Measurements from ENCODE around the gene ZNF598.
A peak's percentile ranks its signal among the peaks of the same experiment; 100 is the strongest.

ZNF598 gene

DNA sequence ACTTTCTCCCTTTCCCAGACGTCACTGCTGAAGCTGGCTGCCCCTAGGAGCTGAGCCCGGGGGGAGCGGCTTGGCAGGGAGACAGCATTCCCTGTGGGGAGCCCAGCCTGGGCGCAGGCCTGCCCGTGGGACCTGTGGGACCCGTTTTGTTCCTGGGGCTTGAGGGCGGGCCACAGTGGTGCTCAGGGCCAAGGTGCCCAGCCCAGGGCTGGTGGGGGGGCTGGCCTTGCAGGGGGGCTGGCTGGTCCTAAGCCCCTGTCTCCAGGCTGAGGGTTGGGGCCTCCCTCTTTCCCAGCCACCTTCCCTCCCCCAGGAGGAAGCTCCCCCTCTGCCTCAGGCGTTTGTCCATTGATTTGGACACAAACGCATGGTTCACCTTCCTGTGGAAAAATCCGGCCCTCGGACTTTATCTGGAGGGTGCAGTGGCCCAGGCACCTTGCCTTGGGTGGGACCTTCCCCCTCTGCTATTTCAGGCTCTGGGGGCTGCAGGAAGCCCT is 21.5 kb upstream of the ZNF598 start:
- peaks cover 43% of the 10 kb centered on the region for H3K4me1 ChIP-seq (ENCODE audit: insufficient read depth, low read length)
- H3K36me3 ChIP-seq (ENCODE audit: insufficient read depth, low read length): no peaks in the 10 kb centered on the region
- no peaks in the 10 kb centered on the region for H3K27me3 ChIP-seq (ENCODE audit: control insufficient read depth in 1 of 2, insufficient read depth in 2 of 2, low read length in 2 of 2)
- H3K27ac ChIP-seq (ENCODE audit: low read depth, low read length): no peak overlapping the region
- H3K4me3 ChIP-seq (ENCODE audit: low read depth in 1 of 2, low read length in 2 of 2): no peak overlapping the region
- no peak overlapping the region for H3K9ac ChIP-seq (ENCODE audit: low read length)
- H3K9me3 ChIP-seq (ENCODE audit: low read length): no peaks in the 10 kb centered on the region

DNA sequence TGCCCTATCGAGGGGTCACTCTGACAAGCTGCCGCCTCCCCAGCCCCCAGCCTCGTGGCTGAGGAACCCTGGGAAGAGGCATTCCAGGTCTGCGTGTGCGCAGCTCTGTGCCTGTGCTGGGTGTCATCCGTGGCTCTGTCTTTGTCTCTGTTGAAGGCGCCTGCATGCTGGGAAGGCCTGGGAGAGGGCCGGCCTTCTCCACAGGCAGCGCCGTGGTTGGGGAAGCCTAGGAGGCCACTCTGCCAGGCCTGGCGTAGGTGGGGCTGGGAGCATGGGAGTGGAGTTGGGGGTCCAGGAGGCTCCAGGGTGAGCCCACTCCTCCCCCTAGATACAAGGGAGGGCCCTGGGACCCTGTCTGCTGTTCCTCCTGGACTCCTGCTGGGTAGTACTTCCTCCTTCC is 20.4 kb upstream of the ZNF598 start:
- no peaks in the 10 kb centered on the region for H3K9me3 ChIP-seq (ENCODE audit: low read length)
- H3K4me3 ChIP-seq (ENCODE audit: low read depth in 1 of 2, low read length in 2 of 2): no peak overlapping the region
- H3K27ac ChIP-seq (ENCODE audit: low read depth, low read length): no peak overlapping the region
- H3K4me1 ChIP-seq (ENCODE audit: insufficient read depth, low read length): peaks cover 35% of the 10 kb centered on the region
- H3K36me3 ChIP-seq (ENCODE audit: insufficient read depth, low read length): no peaks in the 10 kb centered on the region
- H3K9ac ChIP-seq (ENCODE audit: low read length): no peak overlapping the region
- H3K27me3 ChIP-seq (ENCODE audit: control insufficient read depth in 1 of 2, insufficient read depth in 2 of 2, low read length in 2 of 2): no peaks in the 10 kb centered on the region

DNA sequence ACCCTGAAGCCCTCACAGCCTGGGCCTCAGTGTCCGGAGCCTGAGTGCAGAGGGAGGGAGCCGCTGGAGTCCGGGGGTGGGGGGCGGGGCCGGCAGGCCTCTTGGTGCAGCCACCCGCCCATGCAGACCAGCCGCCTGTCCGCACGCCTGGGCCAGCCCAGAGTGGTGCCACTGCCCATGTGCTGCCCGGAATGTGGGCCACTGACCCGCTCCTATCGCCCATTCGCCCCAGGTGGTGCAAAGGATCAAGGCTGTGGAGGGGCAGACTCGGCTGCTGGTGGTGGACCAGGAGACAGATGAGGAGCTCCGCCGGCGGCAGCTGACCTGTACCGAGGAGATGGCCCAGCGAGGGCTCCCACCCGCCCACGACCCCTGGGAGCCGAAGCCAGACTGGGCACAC is 19.7 kb upstream of the ZNF598 start:
- Histone ChIP-seq H3K36me3 (ENCODE audit: insufficient read depth, low read length) (no peaks in the 10 kb centered on the region), H3K4me1 (ENCODE audit: insufficient read depth, low read length) (peaks cover 30% of the 10 kb centered on the region), H3K27ac (ENCODE audit: low read depth, low read length) (no peak overlapping the region), H3K9ac (ENCODE audit: low read length) (no peak overlapping the region), H3K4me3 (ENCODE audit: low read depth in 1 of 2, low read length in 2 of 2) (no peak overlapping the region), H3K9me3 (ENCODE audit: low read length) (no peaks in the 10 kb centered on the region), H3K27me3 (ENCODE audit: control insufficient read depth in 1 of 2, insufficient read depth in 2 of 2, low read length in 2 of 2) (no peaks in the 10 kb centered on the region)

DNA sequence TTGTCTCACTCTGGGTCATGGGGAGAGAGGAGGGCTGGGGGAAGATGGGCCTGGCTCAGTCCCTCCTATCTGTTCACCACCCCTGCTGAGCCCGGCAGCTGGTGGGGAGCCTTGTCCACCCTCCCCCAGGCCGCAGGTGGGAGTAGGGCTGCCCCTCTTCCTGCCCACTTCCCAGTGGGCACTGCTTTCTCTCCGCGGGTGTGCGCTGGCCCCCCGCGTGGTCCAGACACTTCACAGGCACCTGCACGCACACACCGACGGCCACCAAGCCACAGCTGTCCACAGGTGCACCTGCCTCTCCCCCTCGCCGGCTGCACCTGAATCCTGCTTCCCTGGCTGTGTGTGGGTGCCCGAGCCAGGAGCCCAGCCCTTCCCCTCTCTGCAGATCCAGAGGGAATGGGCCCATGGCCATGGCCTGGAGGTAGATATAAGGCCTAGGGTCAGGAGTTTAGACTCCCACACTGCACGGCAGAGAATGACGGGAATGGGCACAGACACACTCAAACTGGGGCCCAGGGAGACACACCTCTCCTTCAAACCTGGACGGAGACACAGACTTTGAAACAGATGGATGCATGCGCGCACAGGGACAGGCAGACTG is 19.1 kb upstream of the ZNF598 start:
- Histone ChIP-seq H3K4me3 (ENCODE audit: low read depth in 1 of 2, low read length in 2 of 2) (no peak overlapping the region), H3K27ac (ENCODE audit: low read depth, low read length) (no peak overlapping the region), H3K4me1 (ENCODE audit: insufficient read depth, low read length) (peaks cover 29% of the 10 kb centered on the region), H3K9me3 (ENCODE audit: low read length) (no peaks in the 10 kb centered on the region), H3K9ac (ENCODE audit: low read length) (no peak overlapping the region), H3K27me3 (ENCODE audit: control insufficient read depth in 1 of 2, insufficient read depth in 2 of 2, low read length in 2 of 2) (no peaks in the 10 kb centered on the region), H3K36me3 (ENCODE audit: insufficient read depth, low read length) (no peaks in the 10 kb centered on the region)

DNA sequence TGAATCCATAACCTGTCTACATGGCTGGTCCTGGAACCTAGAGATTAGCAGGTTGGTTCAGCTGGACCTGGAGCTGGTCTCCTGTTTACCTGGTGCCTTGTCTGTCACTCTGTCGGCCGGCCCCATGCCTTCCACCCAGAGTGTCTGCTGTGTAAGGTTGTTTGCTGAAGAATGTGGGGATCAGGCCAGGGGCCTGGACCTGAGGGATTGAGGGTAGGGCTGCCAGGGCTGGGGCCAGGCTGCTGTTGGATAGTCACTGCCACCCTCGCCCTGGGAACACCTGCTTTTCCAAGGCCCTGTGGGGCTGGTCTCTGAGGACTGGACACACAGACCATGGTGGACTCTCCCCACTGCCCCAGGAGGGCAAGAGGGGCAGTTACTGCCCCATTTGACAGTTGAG is 18.5 kb upstream of the ZNF598 start:
- no peak overlapping the region for H3K9ac ChIP-seq (ENCODE audit: low read length)
- no peak overlapping the region for H3K27ac ChIP-seq (ENCODE audit: low read depth, low read length)
- H3K4me1 ChIP-seq (ENCODE audit: insufficient read depth, low read length): peaks cover 28% of the 10 kb centered on the region

DNA sequence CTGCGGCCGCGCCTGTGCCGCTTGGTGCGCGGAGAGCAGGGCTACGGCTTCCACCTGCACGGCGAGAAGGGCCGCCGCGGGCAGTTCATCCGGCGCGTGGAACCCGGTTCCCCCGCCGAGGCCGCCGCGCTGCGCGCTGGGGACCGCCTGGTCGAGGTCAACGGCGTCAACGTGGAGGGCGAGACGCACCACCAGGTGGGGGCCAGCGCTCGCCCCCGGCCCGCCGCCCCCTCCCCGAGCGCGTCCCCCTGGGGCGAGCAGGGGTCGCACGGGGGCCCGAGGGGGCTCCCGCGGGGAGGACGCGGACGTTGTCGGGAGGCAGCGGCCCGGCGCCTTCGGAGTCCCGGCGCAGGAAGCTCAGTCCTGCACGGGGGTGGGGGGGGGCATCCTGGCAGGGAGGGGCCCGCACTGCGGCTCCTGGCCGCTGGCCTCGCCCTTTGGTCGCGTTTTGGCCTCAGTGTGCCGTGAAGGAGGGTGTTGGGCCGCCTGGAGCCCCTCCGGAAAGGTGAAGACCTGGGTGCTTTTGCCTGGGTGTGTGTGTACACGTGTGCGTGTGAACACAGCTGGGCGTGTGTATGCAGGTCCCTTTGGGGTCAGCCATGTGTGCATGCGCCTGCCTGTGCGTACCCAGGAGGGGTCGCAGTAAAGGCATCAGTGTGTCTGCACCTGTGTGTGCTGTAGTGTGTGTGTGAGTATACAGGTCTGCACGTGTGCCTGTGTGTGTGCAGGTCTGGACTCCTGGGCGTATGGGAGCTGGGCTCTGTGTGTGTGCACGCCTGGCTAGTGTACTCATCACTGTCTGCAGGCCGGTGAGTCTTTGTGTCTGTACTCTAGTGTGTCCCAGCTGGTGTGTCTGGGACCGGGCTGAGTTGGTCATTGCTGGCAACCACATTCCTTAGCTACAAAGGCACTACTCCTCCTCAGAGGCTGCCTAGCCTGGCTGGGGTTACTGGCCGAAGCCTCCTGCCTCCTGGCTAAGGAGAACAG is 17.7 kb upstream of the ZNF598 start:
- Histone ChIP-seq H3K27ac (ENCODE audit: low read depth, low read length) (peak overlapping the region; percentile 34), H3K9ac (ENCODE audit: low read length) (no peak overlapping the region), H3K4me1 (ENCODE audit: insufficient read depth, low read length) (peaks cover 30% of the 10 kb centered on the region), H3K4me3 (ENCODE audit: low read depth in 1 of 2, low read length in 2 of 2) (peak overlapping the region; percentile 54 to 57), H3K9me3 (ENCODE audit: low read length) (no peaks in the 10 kb centered on the region), H3K36me3 (ENCODE audit: insufficient read depth, low read length) (no peaks in the 10 kb centered on the region), H3K27me3 (ENCODE audit: control insufficient read depth in 1 of 2, insufficient read depth in 2 of 2, low read length in 2 of 2) (no peaks in the 10 kb centered on the region)

More for the DNA sequence above, 18.5 kb upstream of the ZNF598 start:
- no peaks in the 10 kb centered on the region for H3K36me3 ChIP-seq (ENCODE audit: insufficient read depth, low read length)
- peak overlapping the region in 1 of 2 donors; percentile 54 for H3K4me3 ChIP-seq (ENCODE audit: low read depth in 1 of 2, low read length in 2 of 2)
- no peaks in the 10 kb centered on the region for H3K9me3 ChIP-seq (ENCODE audit: low read length)
- H3K27me3 ChIP-seq (ENCODE audit: control insufficient read depth in 1 of 2, insufficient read depth in 2 of 2, low read length in 2 of 2): no peaks in the 10 kb centered on the region

DNA sequence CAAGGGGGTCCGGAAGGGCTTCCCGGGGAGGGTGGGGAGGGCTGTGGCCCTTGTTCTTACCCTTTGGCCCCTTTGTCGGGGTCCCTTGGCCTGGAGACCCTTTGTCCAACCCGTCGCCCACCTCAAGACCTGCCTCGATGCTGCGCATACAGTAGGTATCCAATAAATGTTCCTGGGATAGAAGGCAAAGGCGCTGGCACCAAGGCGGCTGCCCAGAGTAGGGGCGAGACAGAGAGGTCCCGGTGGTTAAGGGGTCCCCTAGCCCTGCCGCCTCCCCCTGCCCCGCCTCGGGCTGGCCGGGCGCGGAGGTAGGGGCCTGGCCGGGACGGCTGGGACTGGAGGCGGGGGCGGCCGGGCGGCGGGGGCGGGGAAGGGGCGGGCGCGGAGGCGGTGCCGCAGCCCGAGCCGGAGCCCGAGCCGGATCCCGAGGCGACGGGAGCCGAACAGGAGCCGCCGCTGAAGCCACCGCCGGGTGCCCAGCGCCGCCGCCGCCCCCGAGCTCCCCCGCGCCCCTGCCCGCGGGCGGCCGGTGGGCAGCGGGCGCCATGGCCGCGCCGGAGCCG is 16.9 kb upstream of the ZNF598 start, which contains the start of gene NHERF2:
NHERF2 (plus strand) TSS at position 442 of the 563 bp plus-strand sequence; CDS start at position 546, 104 bp downstream.
- peaks cover 30% of the 10 kb centered on the region for H3K4me1 ChIP-seq (ENCODE audit: insufficient read depth, low read length)
- H3K27ac ChIP-seq (ENCODE audit: low read depth, low read length): peak within 1 kb of the TSS; percentile 61

DNA sequence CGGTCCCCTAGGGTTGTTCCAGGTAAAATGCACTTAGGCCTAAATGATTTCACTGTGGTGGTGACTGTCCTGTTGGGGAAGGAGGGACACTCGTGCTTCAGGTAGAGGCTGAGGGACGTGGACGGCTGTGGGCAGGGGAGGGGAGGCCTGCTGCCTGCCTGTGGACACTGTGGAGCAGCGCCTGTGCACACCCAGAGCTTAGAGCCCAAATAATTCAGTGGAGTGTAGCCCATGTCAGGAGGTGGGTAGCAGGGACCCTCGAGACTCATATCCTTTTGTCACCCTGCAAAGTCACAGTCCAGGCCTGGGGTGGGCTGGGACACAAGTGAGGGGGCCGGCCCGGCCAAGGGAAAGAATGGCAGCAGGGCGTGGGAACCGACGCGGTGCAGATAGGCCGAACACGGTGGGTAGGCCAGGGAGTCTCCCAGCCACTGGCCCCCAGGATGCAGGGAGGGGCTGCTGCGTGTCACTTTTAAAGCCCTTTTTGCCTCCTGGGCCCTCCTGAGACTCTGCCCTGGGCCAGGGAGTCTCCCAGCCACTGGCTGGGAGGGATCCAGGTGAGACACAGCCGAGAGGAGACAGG is 16.3 kb upstream of the ZNF598 start:
- no peak overlapping the region for H3K4me3 ChIP-seq (ENCODE audit: low read depth in 1 of 2, low read length in 2 of 2)
- peaks cover 4 to 12% of the 10 kb centered on the region in 2 donors for H3K27me3 ChIP-seq (ENCODE audit: control insufficient read depth in 1 of 2, insufficient read depth in 2 of 2, low read length in 2 of 2)
- H3K27ac ChIP-seq (ENCODE audit: low read depth, low read length): peak overlapping the region; percentile 61
- H3K4me1 ChIP-seq (ENCODE audit: insufficient read depth, low read length): peaks cover 30% of the 10 kb centered on the region
- H3K9ac ChIP-seq (ENCODE audit: low read length): no peak overlapping the region
- H3K36me3 ChIP-seq (ENCODE audit: insufficient read depth, low read length): no peaks in the 10 kb centered on the region
- no peaks in the 10 kb centered on the region for H3K9me3 ChIP-seq (ENCODE audit: low read length)

More for the DNA sequence above, 16.9 kb upstream of the ZNF598 start, which contains the start of gene NHERF2:
- peaks cover 3 to 6% of the 10 kb centered on the region in 2 donors for H3K27me3 ChIP-seq (ENCODE audit: control insufficient read depth in 1 of 2, insufficient read depth in 2 of 2, low read length in 2 of 2)
- no peaks in the 10 kb centered on the region for H3K36me3 ChIP-seq (ENCODE audit: insufficient read depth, low read length)
- H3K9ac ChIP-seq (ENCODE audit: low read length): no peak within 1 kb of the TSS
- H3K9me3 ChIP-seq (ENCODE audit: low read length): no peaks in the 10 kb centered on the region
- H3K4me3 ChIP-seq (ENCODE audit: low read depth in 1 of 2, low read length in 2 of 2): peak within 1 kb of the TSS; percentile 54 to 57

DNA sequence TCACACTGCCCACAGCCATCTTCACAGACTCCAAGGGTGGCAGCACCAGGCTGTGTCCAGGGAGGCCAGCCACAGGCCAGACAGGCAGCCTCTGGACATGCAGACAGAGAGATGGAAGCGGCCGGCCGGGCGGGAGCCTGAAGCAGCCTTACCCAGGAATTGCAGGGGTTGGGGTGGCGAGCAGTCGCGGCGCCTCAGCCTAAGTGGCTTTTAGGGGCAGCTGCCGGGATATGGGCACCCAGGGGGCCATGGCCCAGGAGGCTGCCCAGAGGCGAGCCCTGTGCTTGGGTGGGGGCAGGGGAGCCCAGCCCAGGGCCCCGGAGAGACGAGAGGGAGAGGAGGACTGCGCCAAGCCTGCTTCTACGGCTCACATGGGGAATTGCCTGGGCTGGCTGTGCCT is 15.6 kb upstream of the ZNF598 start:
- Histone ChIP-seq H3K9ac (ENCODE audit: low read length) (no peak overlapping the region), H3K27me3 (ENCODE audit: control insufficient read depth in 1 of 2, insufficient read depth in 2 of 2, low read length in 2 of 2) (peaks cover 4 to 19% of the 10 kb centered on the region in 2 donors), H3K27ac (ENCODE audit: low read depth, low read length) (no peak overlapping the region), H3K4me1 (ENCODE audit: insufficient read depth, low read length) (peaks cover 30% of the 10 kb centered on the region), H3K9me3 (ENCODE audit: low read length) (no peaks in the 10 kb centered on the region), H3K4me3 (ENCODE audit: low read depth in 1 of 2, low read length in 2 of 2) (no peak overlapping the region), H3K36me3 (ENCODE audit: insufficient read depth, low read length) (no peaks in the 10 kb centered on the region)

DNA sequence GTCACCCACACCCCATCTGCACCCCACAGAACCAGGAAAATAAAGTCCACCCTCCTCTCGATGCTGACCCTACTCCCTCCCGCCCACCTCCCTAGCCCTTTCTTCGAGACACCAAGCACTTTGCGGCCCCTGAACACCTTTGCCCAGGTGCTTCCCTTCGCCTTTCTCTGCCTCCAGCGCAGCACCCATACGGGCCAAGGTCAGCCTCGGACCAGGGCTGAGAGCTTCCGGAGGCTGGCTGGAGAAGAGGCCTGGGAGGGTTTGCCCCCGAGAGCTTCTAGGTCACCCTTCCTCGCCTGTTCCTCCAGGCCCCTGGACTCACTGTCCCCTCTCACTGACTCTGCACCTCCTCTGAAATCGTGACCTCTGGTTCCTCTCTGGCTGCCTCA is 14.4 kb upstream of the ZNF598 start:
- no peak overlapping the region for H3K9ac ChIP-seq (ENCODE audit: low read length)
- no peak overlapping the region for H3K27ac ChIP-seq (ENCODE audit: low read depth, low read length)
- H3K4me1 ChIP-seq (ENCODE audit: insufficient read depth, low read length): peaks cover 30% of the 10 kb centered on the region
- peak overlapping the region in 1 of 2 donors; percentile 55 for H3K4me3 ChIP-seq (ENCODE audit: low read depth in 1 of 2, low read length in 2 of 2)
- H3K36me3 ChIP-seq (ENCODE audit: insufficient read depth, low read length): no peaks in the 10 kb centered on the region
- peaks cover 10 to 31% of the 10 kb centered on the region in 2 donors for H3K27me3 ChIP-seq (ENCODE audit: control insufficient read depth in 1 of 2, insufficient read depth in 2 of 2, low read length in 2 of 2)
- no peaks in the 10 kb centered on the region for H3K9me3 ChIP-seq (ENCODE audit: low read length)
